Kidney capillary endothelial cell (primary cell): ENCODE results near the gene RNF208.

ENCODE experiments used
- DNase-seq: peaks from one replicate; pipeline ENCODE4 v3.0.0-alpha.2; 2018; ENCODE audit warnings: low spot score

Gene RNF208

DNA sequence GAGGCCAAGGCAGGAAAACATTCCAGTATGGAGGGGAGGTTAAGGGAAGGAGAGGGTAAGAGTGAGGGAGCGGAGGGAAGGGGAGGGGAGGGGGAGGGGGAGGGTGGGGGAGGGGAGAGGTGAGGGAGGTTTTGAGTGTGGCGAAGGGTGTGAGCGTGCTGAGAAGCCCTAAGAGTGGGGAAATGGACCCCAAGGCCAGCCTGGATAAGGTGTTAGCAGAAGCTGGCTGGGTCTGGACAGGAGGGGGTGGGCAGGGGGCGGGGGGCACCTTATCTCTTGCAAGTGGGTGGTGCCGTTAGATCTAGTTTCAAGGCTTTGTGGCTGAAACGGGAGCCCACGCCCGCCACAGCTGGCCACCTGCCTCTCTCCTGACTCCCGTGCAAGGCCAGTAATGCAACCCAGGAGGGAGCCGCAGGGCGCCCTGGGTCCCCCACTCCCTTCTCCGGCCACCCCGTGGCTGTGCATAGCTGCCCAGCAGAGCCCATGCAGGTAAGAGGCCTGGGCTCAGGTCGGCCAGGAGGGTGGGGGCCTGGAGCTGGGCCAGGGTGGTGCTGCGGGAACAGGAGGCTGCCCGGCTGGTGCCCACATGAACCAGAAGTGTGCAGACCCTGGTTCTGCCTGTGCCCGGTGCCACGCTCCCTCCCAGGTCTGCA, 5.9 kb upstream of the RNF208 start:
- no peak for DNase-seq

- peak; percentile 70 for DNase-seq
These were observed 5.2 kb upstream of the RNF208 start, which contains the start of gene RNF224 for GRCh38 chr9:137227054-137227852. Gene RNF224, plus strand, starts transcription at chr9:137227502. Its CDS starts 834 bp downstream, at chr9:137228336.

- DNase-seq = no peak
These were observed 4.5 kb upstream of the RNF208 start for GRCh38 chr9:137226338-137227053.

DNA sequence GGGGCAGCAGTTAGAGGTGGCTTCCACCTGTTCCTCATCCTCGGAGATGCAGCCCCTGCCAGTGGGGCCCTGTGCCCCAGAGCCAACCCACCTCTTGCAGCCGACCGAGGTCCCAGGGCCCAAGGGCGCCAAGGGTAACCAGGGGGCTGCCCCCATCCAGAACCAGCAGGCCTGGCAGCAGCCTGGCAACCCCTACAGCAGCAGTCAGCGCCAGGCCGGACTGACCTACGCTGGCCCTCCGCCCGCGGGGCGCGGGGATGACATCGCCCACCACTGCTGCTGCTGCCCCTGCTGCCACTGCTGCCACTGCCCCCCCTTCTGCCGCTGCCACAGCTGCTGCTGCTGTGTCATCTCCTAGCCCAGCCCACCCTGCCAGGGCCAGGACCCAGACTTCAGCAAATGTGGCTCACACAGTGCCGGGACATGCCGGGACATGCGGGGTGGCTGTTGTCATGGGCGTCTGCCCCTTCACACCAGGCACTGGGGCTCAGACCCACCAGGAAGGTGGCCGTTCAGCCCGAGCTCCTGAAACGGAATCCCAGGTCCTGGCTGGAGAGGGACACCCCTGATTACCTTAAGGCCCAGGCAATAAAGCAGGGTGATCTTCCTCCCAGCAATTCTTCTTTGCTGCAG, 3.8 kb upstream of the RNF208 start:
- DNase-seq = no peak

DNA sequence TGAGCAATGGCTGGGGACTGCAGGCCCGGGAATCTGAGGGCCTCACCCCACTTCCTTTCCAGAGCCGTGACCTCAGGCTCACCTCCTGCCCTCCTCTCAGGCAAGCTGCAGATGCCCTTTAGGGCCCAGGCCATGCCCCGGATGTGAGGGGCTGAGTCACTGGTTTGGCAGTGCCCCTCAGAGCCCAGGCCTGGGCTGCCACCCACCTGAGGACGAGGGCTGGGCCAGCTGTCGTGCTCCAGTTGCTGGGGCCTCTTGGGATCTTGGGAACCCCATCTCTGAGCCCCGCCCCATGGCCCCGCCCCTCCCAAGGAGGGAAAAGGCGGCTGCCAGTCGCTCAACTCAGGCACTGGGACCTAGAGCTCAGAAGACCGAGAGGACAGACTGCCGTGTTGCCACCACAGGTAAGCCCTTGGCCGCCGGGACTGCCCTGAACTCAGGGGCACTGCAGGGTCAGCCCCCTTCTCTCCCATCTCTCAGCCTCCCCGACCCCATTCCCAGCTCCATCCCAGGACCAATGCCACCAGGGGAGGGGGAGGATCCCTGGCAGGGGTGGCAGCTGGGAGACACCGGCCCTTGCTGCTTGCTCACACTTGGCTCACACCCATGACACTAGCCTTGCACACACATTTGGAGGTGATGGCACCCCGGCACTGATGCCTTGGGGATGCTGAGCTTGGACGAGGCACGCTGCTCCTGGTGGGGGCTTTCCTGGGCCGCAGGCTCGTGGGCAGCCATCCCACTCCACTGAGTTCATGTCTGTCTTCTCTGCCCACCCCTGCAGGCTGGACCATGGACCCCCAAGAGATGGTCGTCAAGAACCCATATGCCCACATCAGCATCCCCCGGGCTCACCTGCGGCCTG, 3.0 kb upstream of the RNF208 start, which contains the start of gene CYSRT1:
Gene CYSRT1, plus strand, starts transcription at position 345 of the 865 bp plus-strand sequence. Its CDS starts 448 bp downstream, at position 793.
- no peak for DNase-seq

GRCh38 chr9:137223078-137223970, 1.3 kb upstream of the RNF208 start:
- DNase-seq = peak; percentile 99

GRCh38 chr9:137221506-137222111, 431 bp downstream of the RNF208 start:
- no peak for DNase-seq

GRCh38 chr9:137221095-137221505, 940 bp downstream of the RNF208 start:
- no peak for DNase-seq

DNA sequence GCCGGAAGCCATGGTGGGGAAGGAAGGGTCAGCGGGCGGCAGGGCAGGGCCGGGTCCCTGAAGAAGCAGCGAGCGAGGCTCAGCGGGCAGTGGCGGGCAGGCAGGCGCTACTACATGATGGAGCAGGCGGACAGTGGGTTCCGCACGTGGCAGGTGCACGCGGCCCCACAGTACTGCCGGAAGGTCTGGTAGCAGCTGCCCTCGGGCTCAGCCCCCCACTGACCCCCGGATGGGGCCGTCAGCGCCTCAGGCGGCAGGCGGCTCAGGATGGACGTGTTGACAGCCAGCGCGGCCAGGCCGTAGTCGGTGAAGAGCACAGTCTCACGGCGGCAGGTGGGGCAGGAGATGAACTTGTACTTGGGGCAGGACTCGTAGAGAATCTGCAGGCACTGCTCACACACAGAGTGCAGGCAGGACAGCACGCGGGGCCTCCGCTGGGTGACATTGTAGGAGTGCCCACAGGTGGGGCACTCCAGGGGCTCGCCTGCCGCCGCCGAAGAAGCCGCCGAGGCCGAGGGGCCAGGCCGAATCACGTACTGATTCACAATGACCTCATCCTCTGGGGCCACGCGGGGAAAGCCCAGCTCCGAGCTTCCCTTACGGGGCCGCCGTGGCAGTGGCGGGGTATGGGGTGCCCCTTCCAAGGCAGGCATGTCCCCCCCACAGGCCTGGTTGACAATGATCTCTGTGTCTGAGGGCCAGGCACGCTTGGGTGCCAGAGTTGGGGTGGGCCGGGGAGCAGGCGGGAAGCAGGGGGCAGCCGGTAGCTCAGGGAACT, 1.5 kb downstream of the RNF208 start:
- no peak for DNase-seq

DNA sequence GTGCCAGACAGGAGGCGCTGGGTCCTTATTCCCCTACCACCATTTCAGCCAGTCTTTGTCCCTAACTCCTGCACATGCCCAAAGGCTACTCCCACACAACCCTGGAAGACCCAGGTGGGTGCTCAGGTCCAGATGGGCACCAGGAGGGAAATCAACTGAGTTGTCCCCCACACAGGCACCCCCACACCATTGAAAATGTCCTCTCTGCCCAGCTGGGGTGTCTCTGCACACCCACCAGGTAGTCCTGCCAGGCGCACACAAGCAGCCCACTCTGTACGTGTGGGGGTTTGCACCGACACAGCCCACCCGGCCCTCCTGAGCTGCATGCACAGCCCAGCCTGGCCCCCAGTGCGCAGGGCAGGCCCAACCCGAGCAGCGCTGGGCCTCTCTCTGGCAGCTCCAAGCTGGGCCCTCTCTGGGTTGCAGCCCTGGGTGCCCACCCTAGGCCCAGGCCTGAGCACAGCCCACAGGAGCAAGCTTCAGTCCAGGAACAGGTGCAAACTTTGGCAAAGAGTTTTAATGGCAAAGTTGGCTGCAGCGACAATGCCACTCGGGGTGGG, 2.2 kb downstream of the RNF208 start:
- DNase-seq = no peak

DNA sequence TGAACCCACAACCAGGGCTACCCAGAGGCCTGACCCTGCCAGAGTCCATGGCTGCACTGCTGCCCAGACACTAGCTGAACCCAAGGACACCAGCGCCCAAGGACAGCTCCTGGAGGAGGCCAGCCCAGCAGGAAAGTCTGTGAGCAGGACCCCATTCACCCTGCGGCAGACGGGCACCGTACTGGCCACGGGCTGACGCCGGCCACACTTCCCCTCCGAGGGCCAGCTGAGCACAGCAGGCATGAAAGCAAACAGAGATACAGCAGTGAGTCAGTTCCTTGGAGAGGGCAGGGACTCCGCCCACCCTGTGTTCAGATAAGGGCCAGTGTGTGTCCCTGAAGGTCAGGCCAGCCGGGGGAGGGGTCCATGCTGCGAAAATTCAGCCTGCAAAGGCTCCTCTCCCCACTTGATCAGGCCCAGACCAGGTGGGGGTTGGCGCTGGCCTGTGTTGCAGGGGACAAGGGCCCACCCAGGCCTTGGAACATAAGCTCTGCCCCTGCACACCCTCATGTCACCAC, 3.2 kb downstream of the RNF208 start:
- no peak for DNase-seq

DNA sequence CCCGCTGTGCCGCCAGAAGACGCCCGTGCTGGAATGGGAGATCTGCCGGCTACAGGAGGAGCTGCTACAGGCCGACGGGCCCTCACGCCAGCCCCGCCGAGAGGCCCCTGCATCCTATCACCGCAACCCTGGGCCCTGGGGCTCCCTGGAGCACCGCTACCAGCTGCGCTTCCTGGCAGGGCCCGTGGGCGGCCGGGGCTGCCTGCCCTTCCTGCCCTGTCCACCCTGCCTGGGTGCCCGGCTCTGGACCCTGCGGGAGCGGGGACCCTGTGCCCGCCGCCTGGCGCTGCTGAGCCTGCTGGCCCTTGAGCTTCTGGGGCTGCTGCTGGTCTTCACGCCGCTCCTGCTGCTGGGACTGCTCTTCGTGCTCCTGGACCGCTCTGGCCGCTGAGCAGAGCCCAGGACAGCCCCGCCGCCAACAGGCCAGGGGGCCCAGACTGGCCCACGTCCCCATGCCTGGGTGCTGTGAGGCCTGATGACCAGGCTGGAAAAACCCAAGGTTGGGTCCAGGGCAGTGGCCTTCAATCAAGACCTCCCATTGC, 3.8 kb downstream of the RNF208 start:
- no peak for DNase-seq

GRCh38 chr9:137217276-137218211, 4.5 kb downstream of the RNF208 start:
- no peak for DNase-seq

- no peak for DNase-seq
These were observed 5.7 kb downstream of the RNF208 start for GRCh38 chr9:137216188-137216965.

DNA sequence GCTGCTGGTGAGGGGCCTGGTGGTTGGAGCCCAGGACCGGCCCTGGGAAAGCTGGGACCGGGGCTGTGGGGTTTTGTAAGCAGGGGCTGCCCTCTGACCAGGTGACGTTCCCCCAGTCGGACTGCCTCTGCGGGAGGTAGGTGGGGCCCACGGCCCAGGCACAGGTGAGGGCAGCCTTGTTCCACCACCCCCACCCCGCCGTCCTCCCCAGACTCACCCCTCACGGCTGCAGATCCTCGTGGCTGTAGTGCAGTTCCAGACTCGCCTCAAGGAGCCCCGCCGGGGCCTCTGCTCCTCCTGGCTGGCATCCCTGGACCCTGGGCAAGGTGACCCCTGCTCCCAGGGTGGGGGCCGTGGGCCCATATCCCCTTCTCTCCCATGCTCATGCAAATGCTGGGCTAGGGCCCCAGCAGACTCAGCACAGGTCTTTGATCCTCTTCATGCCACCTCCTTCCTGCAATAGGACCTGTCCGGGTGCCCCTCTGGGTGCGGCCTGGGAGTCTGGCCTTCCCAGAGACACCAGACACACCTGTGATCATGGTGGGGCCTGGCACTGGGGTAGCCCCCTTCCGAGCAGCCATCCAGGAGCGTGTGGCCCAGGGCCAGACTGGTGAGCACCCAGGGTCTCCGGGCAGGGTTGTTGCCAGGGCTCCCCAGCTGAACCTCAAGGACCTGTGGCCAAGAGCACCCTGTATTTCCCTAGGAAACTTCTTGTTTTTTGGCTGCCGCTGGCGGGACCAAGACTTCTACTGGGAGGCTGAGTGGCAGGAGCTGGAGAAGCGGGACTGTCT, 6.6 kb downstream of the RNF208 start:
- DNase-seq = no peak
